ENCODE data around the gene HDGFL3. TPM values are rescaled to one million over a fixed set of nuclear protein-coding genes. Genes with fewer than 3 reads are reported as not detected.

HDGFL3 gene
- total and polyA plus RNA-seq, 9 of the 15 experiments (the other 6 are each of a cell fraction or from before 2014, with no cell fraction given): 6.7 to 42.0 (median 31.4) TPM

GRCh38 chr15:83106994-83107840, 100.4 kb downstream of the HDGFL3 start, which contains the start of gene TM6SF1 (continued):
- TF ChIP-seq ELF4 (CRISPR knock-in tag; IDR thresholded peaks at IDR 0.05) (no peak), MED1 (CRISPR knock-in tag; IDR thresholded peaks at IDR 0.05; ENCODE audit: borderline replicate concordance) (no peak), ZNF134 (CRISPR knock-in tag; conservative IDR thresholded peaks at IDR 0.05) (no peak), ZNF586 (CRISPR knock-in tag; conservative IDR thresholded peaks at IDR 0.05) (no peak), ZNF212 (CRISPR knock-in tag; IDR thresholded peaks at IDR 0.05) (no peak), ZEB2 (IDR thresholded peaks at IDR 0.05) (no peak), IFI16 (CRISPR knock-in tag; IDR thresholded peaks at IDR 0.05) (no peak), ZSCAN32 (CRISPR knock-in tag; IDR thresholded peaks at IDR 0.05) (no peak), HMGN3 (IDR thresholded peaks at IDR 0.05; ENCODE audit: borderline replicate concordance, extremely low read depth, insufficient read length, low read depth, low read length) (no peak), KLF1 (tag; IDR thresholded peaks at IDR 0.05) (no peak), MCM5 (IDR thresholded peaks at IDR 0.05; ENCODE audit: low read depth) (no peak), DACH1 (IDR thresholded peaks at IDR 0.05; ENCODE audit: partially characterized antibody) (no peak), MEF2A (IDR thresholded peaks at IDR 0.05; ENCODE audit: control insufficient read depth, low read depth, low read length) (no peak), ZNF57 (CRISPR knock-in tag; IDR thresholded peaks at IDR 0.05) (no peak), CTCF (IDR thresholded peaks at IDR 0.05 in 2 of 3, conservative IDR thresholded peaks at IDR 0.05 in 1 of 3; ENCODE audit: insufficient read depth in 2 of 3, low read depth in 1 of 3, low read length in 3 of 3) (peak in 2 of 3 experiments; percentile 15 to 35; a peak in 2 of 6 replicates), ZNF778 (CRISPR knock-in tag; IDR thresholded peaks at IDR 0.05) (no peak), ZNF766 (CRISPR knock-in tag; conservative IDR thresholded peaks at IDR 0.05) (no peak), MBD1 (CRISPR knock-in tag; IDR thresholded peaks at IDR 0.05) (no peak), ZBTB17 (CRISPR knock-in tag; IDR thresholded peaks at IDR 0.05) (no peak), ATF6 (CRISPR knock-in tag; IDR thresholded peaks at IDR 0.05) (no peak)
